Neural progenitor cell (in vitro differentiated cells): ENCODE results near the gene KRTAP10-3.

Experiments used
- CTCF ChIP-seq: fragments of 200-600 bp; sonication (generic); IDR thresholded peaks from 2 replicates; pipeline ENCODE4 v1.5.1; 2017; ENCODE audit warnings: antibody characterized with exemption, mild to moderate bottlenecking
- EZH2 ChIP-seq: fragments of 200-600 bp; sonication (generic); IDR thresholded peaks from 2 replicates; pipeline ENCODE4 v1.6.1; 2017; ENCODE audit warnings: antibody characterized with exemption, mild to moderate bottlenecking, moderate library complexity
- EZH2phosphoT487 ChIP-seq: fragments of 200-600 bp; sonication (generic); IDR thresholded peaks from 2 replicates; pipeline ENCODE4 v1.6.1; 2017; ENCODE audit warnings: antibody characterized with exemption

GRCh38 chr21:44533121-44533890 lies 25.3 kb downstream of the KRTAP10-3 start:
- TF ChIP-seq CTCF: no peak
- no peak for TF ChIP-seq EZH2
- TF ChIP-seq EZH2phosphoT487: no peak
